ENCODE results near the gene KCTD21. TPM values are rescaled to one million over a fixed set of nuclear protein-coding genes. Genes with fewer than 3 reads are reported as not detected.

Gene KCTD21
- total RNA-seq, 1 experiment from 2014 or later, result 3.0 TPM

DNA sequence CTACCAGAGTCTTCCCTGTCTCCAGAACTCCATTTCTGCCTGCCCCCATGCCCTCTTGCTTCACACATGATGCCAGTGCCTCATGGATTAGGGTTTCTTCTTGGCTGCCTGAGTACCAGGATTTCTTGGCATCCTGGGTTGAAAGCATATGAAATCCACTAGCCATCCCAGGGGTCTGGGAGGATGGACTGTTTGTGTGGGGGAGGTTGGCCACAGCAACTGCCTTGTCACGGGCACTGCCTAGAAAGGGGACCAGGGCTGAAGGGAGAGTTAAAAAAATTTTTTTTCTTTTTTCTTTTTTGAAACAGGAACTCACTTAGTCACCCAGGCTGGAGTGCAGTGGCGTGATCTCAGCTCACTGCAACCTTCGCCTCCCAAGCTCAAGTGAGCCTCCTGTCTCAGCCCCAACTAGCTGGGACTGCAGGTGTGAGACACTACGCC, 4.5 kb upstream of the KCTD21 start:
- no peak overlapping the region for H3K27ac ChIP-seq (ENCODE audit: low read depth, low read length)
- ATAC-seq (no peak), DNase-seq (ENCODE audit: low read depth, low spot score) (no peak)
- no TSS peak for BruUV-seq (replicated peaks)
- intact Hi-C loops (cut with micrococcal nuclease), result no loop called here
- no peaks in the 10 kb centered on the region for H3K79me2 ChIP-seq (ENCODE audit: insufficient read depth, low read length)
- TF ChIP-seq, protein P1, sequence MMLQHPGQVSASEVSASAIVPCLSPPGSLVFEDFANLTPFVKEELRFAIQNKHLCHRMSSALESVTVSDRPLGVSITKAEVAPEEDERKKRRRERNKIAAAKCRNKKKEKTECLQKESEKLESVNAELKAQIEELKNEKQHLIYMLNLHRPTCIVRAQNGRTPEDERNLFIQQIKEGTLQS (IDR thresholded peaks at IDR 0.05), result no peak
- no peak for TF ChIP-seq ELF1 (IDR thresholded peaks at IDR 0.05; ENCODE audit: borderline replicate concordance, low read depth)
- TF ChIP-seq, protein P2, sequence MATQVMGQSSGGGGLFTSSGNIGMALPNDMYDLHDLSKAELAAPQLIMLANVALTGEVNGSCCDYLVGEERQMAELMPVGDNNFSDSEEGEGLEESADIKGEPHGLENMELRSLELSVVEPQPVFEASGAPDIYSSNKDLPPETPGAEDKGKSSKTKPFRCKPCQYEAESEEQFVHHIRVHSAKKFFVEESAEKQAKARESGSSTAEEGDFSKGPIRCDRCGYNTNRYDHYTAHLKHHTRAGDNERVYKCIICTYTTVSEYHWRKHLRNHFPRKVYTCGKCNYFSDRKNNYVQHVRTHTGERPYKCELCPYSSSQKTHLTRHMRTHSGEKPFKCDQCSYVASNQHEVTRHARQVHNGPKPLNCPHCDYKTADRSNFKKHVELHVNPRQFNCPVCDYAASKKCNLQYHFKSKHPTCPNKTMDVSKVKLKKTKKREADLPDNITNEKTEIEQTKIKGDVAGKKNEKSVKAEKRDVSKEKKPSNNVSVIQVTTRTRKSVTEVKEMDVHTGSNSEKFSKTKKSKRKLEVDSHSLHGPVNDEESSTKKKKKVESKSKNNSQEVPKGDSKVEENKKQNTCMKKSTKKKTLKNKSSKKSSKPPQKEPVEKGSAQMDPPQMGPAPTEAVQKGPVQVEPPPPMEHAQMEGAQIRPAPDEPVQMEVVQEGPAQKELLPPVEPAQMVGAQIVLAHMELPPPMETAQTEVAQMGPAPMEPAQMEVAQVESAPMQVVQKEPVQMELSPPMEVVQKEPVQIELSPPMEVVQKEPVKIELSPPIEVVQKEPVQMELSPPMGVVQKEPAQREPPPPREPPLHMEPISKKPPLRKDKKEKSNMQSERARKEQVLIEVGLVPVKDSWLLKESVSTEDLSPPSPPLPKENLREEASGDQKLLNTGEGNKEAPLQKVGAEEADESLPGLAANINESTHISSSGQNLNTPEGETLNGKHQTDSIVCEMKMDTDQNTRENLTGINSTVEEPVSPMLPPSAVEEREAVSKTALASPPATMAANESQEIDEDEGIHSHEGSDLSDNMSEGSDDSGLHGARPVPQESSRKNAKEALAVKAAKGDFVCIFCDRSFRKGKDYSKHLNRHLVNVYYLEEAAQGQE (IDR thresholded peaks at IDR 0.05; ENCODE audit: low read depth), result no peak
- TF ChIP-seq RAD21 (IDR thresholded peaks at IDR 0.05; ENCODE audit: low read depth), result no peak
- no peak for TF ChIP-seq YY1 (IDR thresholded peaks at IDR 0.05; ENCODE audit: extremely low read depth, insufficient replicate concordance, low read depth, low read length)
- TF ChIP-seq CBX3 (IDR thresholded peaks at IDR 0.05; ENCODE audit: low read depth), result no peak
- no peak for TF ChIP-seq SIN3A (IDR thresholded peaks at IDR 0.05; ENCODE audit: low read depth)
- TF ChIP-seq EZH2phosphoT487 (IDR thresholded peaks at IDR 0.05; ENCODE audit: borderline replicate concordance), result no peak
- TF ChIP-seq, protein P3, sequence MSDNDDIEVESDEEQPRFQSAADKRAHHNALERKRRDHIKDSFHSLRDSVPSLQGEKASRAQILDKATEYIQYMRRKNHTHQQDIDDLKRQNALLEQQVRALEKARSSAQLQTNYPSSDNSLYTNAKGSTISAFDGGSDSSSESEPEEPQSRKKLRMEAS (IDR thresholded peaks at IDR 0.05), result no peak
- no peak for TF ChIP-seq POLR2AphosphoS5 (IDR thresholded peaks at IDR 0.05; ENCODE audit: low read depth, low read length)
- TF ChIP-seq SP1 (IDR thresholded peaks at IDR 0.05; ENCODE audit: low read depth), result no peak
- no peak for TF ChIP-seq EZH2 (IDR thresholded peaks at IDR 0.05)
- H3K9me3 ChIP-seq (ENCODE audit: control insufficient read depth in 1 of 2, insufficient read depth in 1 of 2, low read depth in 1 of 2, low read length in 2 of 2), result no peaks in the 10 kb centered on the region
- ChIA-PET RAD21 (ENCODE audit: low non-redundant PET in 1 of 2, low total read pairs in 2 of 2, uncharacterized antibody in 2 of 2, unreplicated experiment in 2 of 2) (interaction anchor here (0.6 to 0.7 kb wide), 2 partner anchors 18 to 59 kb away, joined by 3 read pairs; no protein-coding TSS in a partner anchor), CTCF (no interaction called here), POLR2A (no interaction called here)
- H2AFZ ChIP-seq (ENCODE audit: low read depth, low read length, poor library complexity, severe bottlenecking), result no peak overlapping the region
- H3K9me2 ChIP-seq (ENCODE audit: insufficient read depth), result no peaks in the 10 kb centered on the region
- H3K4me3 ChIP-seq (replicated peaks in 1 of 2; ENCODE audit: low read depth in 1 of 2, low read length in 2 of 2), result no peak overlapping the region
- H4K20me1 ChIP-seq (ENCODE audit: insufficient read depth), result no peaks in the 10 kb centered on the region
- no peak overlapping the region for H3K9ac ChIP-seq (ENCODE audit: low read length)
- H3K4me1 ChIP-seq (ENCODE audit: control insufficient read depth in 1 of 2, insufficient read depth in 2 of 2, low read length in 2 of 2), result peaks cover 0 to 20% of the 10 kb centered on the region in 2 experiments; a peak in 1 of 4 replicates
- H3K36me3 ChIP-seq (ENCODE audit: control insufficient read depth in 1 of 2, insufficient read depth in 2 of 2, low read length in 2 of 2), result no peaks in the 10 kb centered on the region
- no peaks in the 10 kb centered on the region for H3K27me3 ChIP-seq (ENCODE audit: insufficient read depth, low read length)
- H3K4me2 ChIP-seq (ENCODE audit: low read length), result no peak overlapping the region

Data from HCT116 (cell line).